ENCODE data around the gene TMEM240.
"Not testable (repeated sequence)": the region's sequence is repeated elsewhere in the genome, so short reads cannot be mapped to it uniquely, and the experiment has no call there.

GRCh38 chr1:1494311-1494710, 46.1 kb downstream of the TMEM240 start:
- TF ChIP-seq POLR2A, CTCF (IDR thresholded peaks at IDR 0.05): not testable (repeated sequence)

All from adrenal gland (tissue), 5 donors.